ENCODE measurements around the gene CEP162.
"Not testable (repeated sequence)": the region's sequence is repeated elsewhere in the genome, so short reads cannot be mapped to it uniquely, and the experiment has no call there.

The CEP162 gene

GRCh38 chr6:84089552-84089951 lies 137.9 kb downstream of the CEP162 start:
- DNase-seq (ENCODE audit: low read depth in 3 of 3), result no peak

DNA sequence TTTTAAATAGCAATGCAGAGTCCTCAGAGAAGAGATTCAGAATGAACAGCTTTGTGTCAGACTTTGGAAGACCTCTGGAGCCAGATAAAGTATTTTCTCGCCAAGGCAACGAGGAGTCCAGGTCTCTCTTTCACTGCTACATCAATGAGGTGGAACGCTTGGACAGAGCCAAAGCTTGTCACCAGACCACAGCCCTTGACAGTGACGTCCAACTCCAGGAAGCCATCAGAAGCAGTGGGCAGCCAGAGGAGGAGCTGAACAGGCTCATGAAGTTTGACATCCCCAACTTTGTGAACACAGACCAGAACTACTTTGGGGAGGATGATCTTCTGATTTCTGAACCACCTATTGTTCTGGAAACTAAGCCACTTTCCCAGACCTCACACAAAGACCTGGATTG lies 138.4 kb downstream of the CEP162 start:
- no peak for DNase-seq (ENCODE audit: low read depth in 3 of 3)

DNA sequence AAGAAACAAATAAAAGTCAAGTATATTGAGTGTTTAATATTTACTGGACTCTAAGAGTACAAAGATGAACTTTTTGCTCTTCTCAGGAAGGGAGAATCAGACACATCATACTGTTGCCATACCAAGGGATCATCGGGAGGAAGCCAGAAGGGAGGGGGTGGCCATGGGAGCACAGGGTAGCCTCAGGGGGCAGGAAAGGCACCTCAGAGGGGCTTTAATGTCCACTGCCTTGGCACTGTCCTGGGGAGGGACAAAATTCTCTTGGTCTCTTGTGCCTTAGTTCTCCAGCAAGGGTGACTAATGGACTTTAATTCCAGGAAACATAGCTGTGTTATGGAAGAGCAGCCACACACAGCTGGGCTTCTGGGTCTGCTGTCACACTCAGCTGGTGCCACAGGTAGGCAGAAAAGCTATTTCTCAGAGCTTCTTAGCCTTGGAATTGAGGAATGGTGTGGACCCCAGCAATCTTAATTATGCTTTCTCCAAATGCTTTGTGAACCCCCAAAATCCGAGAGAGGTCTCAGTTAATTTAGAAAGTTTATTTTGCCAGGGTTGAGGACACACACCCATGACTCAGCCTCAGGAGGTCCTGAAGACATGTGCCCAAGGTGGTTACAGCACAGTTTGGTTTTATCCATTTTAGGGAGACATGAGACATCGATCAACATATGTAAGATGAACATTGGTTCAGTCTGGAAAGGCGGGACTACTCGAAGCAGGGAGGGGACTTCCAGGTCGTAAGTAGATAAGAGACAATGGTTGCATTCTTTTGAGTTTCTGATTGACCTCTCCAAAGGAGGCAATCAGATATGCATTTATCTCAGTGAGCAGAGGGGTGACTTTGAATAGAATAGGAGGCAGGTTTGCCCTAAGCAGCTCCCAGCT lies 140.7 kb downstream of the CEP162 start:
- DNase-seq (ENCODE audit: low read depth in 3 of 3), result no peak

DNA sequence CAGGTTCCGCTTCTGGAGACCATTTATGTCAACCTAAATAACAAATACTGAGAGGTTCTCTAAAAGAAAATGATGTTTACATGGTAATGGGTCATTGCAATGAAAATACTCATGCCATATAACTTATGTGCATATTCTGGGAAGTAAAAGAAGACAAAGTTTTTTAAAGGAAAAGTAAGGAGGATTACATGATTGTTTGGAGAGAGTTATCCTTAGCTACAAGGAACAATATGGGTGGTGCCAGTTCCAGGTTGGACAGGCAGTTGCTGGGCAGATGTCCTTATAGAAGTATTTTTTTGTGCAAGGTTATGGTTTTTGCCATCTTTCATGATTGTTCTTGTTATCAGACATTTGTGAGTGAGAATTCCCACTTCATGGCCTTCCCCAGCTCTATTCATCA lies 141.4 kb downstream of the CEP162 start:
- DNase-seq (ENCODE audit: low read depth in 3 of 3), result no peak

- not testable (repeated sequence) for DNase-seq (ENCODE audit: low read depth in 3 of 3)
Observed at GRCh38 chr6:84084705-84085104, 142.7 kb downstream of the CEP162 start.

GRCh38 chr6:84082689-84083265 lies 144.7 kb downstream of the CEP162 start:
- DNase-seq (ENCODE audit: low read depth in 3 of 3), result no peak

- DNase-seq (ENCODE audit: low read depth in 3 of 3), result no peak
Observed at GRCh38 chr6:84081222-84081621, 146.2 kb downstream of the CEP162 start.

- no peak for DNase-seq (ENCODE audit: low read depth in 3 of 3)
Observed at GRCh38 chr6:84078335-84078734, 149.1 kb downstream of the CEP162 start.

GRCh38 chr6:84077645-84078044 lies 149.8 kb downstream of the CEP162 start:
- DNase-seq (ENCODE audit: low read depth in 3 of 3), result no peak

GRCh38 chr6:84074988-84075781 lies 152.3 kb downstream of the CEP162 start:
- DNase-seq (ENCODE audit: low read depth in 3 of 3), result no peak

All from stimulated activated CD4-positive, alpha-beta T cell treated with anti-CD3 and anti-CD28 coated beads, TNF-alpha, amount 100 ng/mL, for 48 hours (primary cell).